Thoracic aorta (tissue), 2 donors: ENCODE measurements around the gene TUBB4B. TPM values are rescaled to one million over a fixed set of nuclear protein-coding genes. Genes with fewer than 3 reads are reported as not detected.

Experiments used
- ATAC-seq: fragments of 150-250 bp; one replicate; pipeline ENCODE4 v1.8.0; 2017; ENCODE audit warnings: low read depth; ENCODE audit not compliant: insufficient number of reproducible peaks, low FRiP score
- DNase-seq: peaks from one replicate; pipeline ENCODE4 v3.0.0-alpha.2; 2020; ENCODE audit warnings: low spot score
- H3K27ac ChIP-seq, 2 donors: fragments of 200-600 bp; sonication (generic); 1 replicate in 1 of 2; 2 replicates in 1 of 2; pipeline ENCODE4 v1.5.1; 2016; ENCODE audit warnings: mild to moderate bottlenecking in 2 of 2, moderate library complexity in 2 of 2
- H3K27me3 ChIP-seq: fragments of 200-600 bp; sonication (generic); replicated peaks from 2 replicates; pipeline ENCODE4 v1.6.0; 2016; ENCODE audit warnings: mild to moderate bottlenecking; ENCODE audit not compliant: insufficient read depth
- H3K36me3 ChIP-seq: fragments of 200-600 bp; sonication (generic); one replicate; pipeline ENCODE4 v1.5.1; 2016
- H3K4me1 ChIP-seq, 2 donors: fragments of 200-600 bp; sonication (generic); 1 replicate in 1 of 2; 2 replicates in 1 of 2; pipeline versions ENCODE4 v1.5.1 to v1.6.0; 2016; ENCODE audit warnings: low read depth in 2 of 2, mild to moderate bottlenecking in 1 of 2; ENCODE audit not compliant: control insufficient read depth in 1 of 2
- H3K4me3 ChIP-seq: fragments of 200-600 bp; sonication (generic); 2 replicates; pipeline ENCODE4 v1.5.1; 2016; ENCODE audit warnings: mild to moderate bottlenecking
- H3K9me3 ChIP-seq: fragments of 200-600 bp; sonication (generic); 2 replicates; pipeline ENCODE4 v1.5.1; 2016
- total RNA-seq, 2 donors: library from RNA; depleted of rRNA; stranded (reverse); fragments of >200 nt; gene quantifications; one replicate each; pipeline versions ENCODE4 v1.1.0 to v1.2.3, GENCODE V29; 2016
- TF ChIP-seq, protein P1 (sequence below): fragments of 200-600 bp; sonication (generic); IDR thresholded peaks from one replicate; pipeline ENCODE4 v1.5.1; 2019; ENCODE audit warnings: antibody characterized with exemption

TUBB4B gene
- total RNA-seq, 2 donors from 2014 or later, result 172 to 193 TPM

- Histone ChIP-seq H3K27ac (no peak overlapping the region), H3K4me1 (peaks cover 14 to 23% of the 10 kb centered on the region in 2 donors), H3K36me3 (no peaks in the 10 kb centered on the region), H3K4me3 (no peak overlapping the region), H3K9me3 (no peaks in the 10 kb centered on the region), H3K27me3 (no peaks in the 10 kb centered on the region)
- DNase-seq, result no peak
- TF ChIP-seq, protein P1, sequence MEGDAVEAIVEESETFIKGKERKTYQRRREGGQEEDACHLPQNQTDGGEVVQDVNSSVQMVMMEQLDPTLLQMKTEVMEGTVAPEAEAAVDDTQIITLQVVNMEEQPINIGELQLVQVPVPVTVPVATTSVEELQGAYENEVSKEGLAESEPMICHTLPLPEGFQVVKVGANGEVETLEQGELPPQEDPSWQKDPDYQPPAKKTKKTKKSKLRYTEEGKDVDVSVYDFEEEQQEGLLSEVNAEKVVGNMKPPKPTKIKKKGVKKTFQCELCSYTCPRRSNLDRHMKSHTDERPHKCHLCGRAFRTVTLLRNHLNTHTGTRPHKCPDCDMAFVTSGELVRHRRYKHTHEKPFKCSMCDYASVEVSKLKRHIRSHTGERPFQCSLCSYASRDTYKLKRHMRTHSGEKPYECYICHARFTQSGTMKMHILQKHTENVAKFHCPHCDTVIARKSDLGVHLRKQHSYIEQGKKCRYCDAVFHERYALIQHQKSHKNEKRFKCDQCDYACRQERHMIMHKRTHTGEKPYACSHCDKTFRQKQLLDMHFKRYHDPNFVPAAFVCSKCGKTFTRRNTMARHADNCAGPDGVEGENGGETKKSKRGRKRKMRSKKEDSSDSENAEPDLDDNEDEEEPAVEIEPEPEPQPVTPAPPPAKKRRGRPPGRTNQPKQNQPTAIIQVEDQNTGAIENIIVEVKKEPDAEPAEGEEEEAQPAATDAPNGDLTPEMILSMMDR, result no peak
- ATAC-seq, result no peak
Observed at GRCh38 chr9:137280474-137281344, 39.6 kb downstream of the TUBB4B start.

GRCh38 chr9:137281345-137282116 is 40.4 kb downstream of the TUBB4B start:
- H3K4me1 ChIP-seq, result peaks cover 8 to 15% of the 10 kb centered on the region in 2 donors
- DNase-seq (no peak), ATAC-seq (no peak)
- no peaks in the 10 kb centered on the region for H3K27me3 ChIP-seq
- H3K4me3 ChIP-seq, result no peak overlapping the region
- no peak overlapping the region for H3K27ac ChIP-seq
- H3K9me3 ChIP-seq, result no peaks in the 10 kb centered on the region
- TF ChIP-seq, protein P1, result no peak
- H3K36me3 ChIP-seq, result no peaks in the 10 kb centered on the region

GRCh38 chr9:137286975-137287383 is 45.9 kb downstream of the TUBB4B start:
- ATAC-seq (no peak), DNase-seq (no peak)

DNA sequence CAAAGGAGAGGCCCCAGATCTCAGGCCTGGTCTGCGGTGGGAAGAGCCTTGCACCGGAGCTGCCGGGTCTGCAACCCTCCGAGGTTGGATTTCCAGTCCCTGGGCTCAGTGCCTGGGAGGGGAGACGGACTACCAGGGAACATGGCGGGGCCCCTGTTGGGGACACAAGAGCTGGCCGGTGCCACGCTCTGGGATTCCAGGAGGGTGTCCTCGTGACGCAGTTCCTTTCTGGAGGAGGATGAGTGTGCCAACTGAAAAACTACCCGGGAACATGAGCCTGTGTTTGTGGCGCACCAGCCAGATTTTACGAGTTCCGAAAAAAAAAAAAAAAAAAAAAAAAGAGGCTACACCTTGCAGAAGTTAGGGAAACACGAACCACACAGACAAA is 52.0 kb downstream of the TUBB4B start:
- no peaks in the 10 kb centered on the region for H3K9me3 ChIP-seq
- H3K27ac ChIP-seq, result no peak overlapping the region
- no peak for ATAC-seq
- H3K36me3 ChIP-seq, result no peaks in the 10 kb centered on the region
- DNase-seq, result no peak
- H3K27me3 ChIP-seq, result no peaks in the 10 kb centered on the region
- H3K4me3 ChIP-seq, result no peak overlapping the region
- TF ChIP-seq, protein P1, result no peak
- H3K4me1 ChIP-seq, result peaks cover 5 to 8% of the 10 kb centered on the region in 2 donors

More at GRCh38 chr9:137286975-137287383, 45.9 kb downstream of the TUBB4B start:
- Histone ChIP-seq H3K9me3 (no peaks in the 10 kb centered on the region), H3K27ac (no peak overlapping the region), H3K4me1 (no peaks in the 10 kb centered on the region), H3K27me3 (no peaks in the 10 kb centered on the region), H3K4me3 (no peak overlapping the region), H3K36me3 (no peaks in the 10 kb centered on the region)
- TF ChIP-seq, protein P1, result no peak

Other genes starting within 250 kb of the TUBB4B start
- gene PAXX, start 248.9 kb upstream of the TUBB4B start, total RNA-seq, result 10 to 100 TPM; 49.9 to 57.3 TPM
- gene CLIC3, start 244.7 kb upstream of the TUBB4B start, total RNA-seq, result 1 to 10 TPM; 1.4 to 8.7 TPM
- 10 to 100 TPM; 37.2 to 60.5 TPM for gene ABCA2, start 213.1 kb upstream of the TUBB4B start, total RNA-seq
- gene FUT7, start 209.2 kb upstream of the TUBB4B start, total RNA-seq, result not detected
- 10 to 100 TPM; 71.5 to 95.8 TPM for gene NPDC1, start 195.1 kb upstream of the TUBB4B start, total RNA-seq
- gene ENTPD2, start 187.2 kb upstream of the TUBB4B start, total RNA-seq, result under 1 TPM; 0.92 to 0.95 TPM
- under 1 TPM; 0.41 to 0.92 TPM for gene SAPCD2, start 170.7 kb upstream of the TUBB4B start, total RNA-seq
- gene UAP1L1, start 163.8 kb upstream of the TUBB4B start, total RNA-seq, result 10 to 100 TPM in 1 of 2 donors, 1 to 10 TPM in 1; 9.6 to 11.4 TPM
- gene MAN1B1, start 154.3 kb upstream of the TUBB4B start, total RNA-seq, result 10 to 100 TPM; 32.9 to 52.9 TPM
- 100 to 1,000 TPM; 100 to 148 TPM for gene DPP7, start 126.6 kb upstream of the TUBB4B start, total RNA-seq
- gene GRIN1, start 102.1 kb upstream of the TUBB4B start, total RNA-seq, result not detected
- gene LRRC26, start 71.2 kb upstream of the TUBB4B start, total RNA-seq, result not detected
- gene TMEM210, start 69.2 kb upstream of the TUBB4B start, total RNA-seq, result not detected
- 10 to 100 TPM; 25.2 to 43.0 TPM for gene ANAPC2, start 52.7 kb upstream of the TUBB4B start, total RNA-seq
- 10 to 100 TPM; 40.6 to 67.1 TPM for gene SSNA1, start 52.6 kb upstream of the TUBB4B start, total RNA-seq
- 1 to 10 TPM; 4.7 to 5.6 TPM for gene TPRN, start 40.5 kb upstream of the TUBB4B start, total RNA-seq
- gene TMEM203, start 35.6 kb upstream of the TUBB4B start, total RNA-seq, result 10 to 100 TPM; 12.0 to 35.2 TPM
- gene NDOR1, start 35.6 kb upstream of the TUBB4B start, total RNA-seq, result 10 to 100 TPM; 13.3 to 17.7 TPM
- gene RNF208, start 19.0 kb upstream of the TUBB4B start, total RNA-seq, result 1 to 10 TPM in 1 of 2 donors, not detected in 1; 3.7 TPM
- gene CYSRT1, start 16.1 kb upstream of the TUBB4B start, total RNA-seq, result not detected
- gene RNF224, start 13.8 kb upstream of the TUBB4B start, total RNA-seq, result not detected
- under 1 TPM in 1 of 2 donors, not detected in 1; 0.54 TPM for gene SLC34A3, start 10.4 kb upstream of the TUBB4B start, total RNA-seq
- gene STPG3, start 10.0 kb downstream of the TUBB4B start, total RNA-seq, result not detected
- gene NELFB, start 14.0 kb downstream of the TUBB4B start, total RNA-seq, result 10 to 100 TPM; 37.2 to 40.6 TPM
- 10 to 100 TPM; 26.4 to 43.5 TPM for gene TOR4A, start 36.4 kb downstream of the TUBB4B start, total RNA-seq
- gene NRARP, start 61.0 kb downstream of the TUBB4B start, total RNA-seq, result 10 to 100 TPM in 1 of 2 donors, 1 to 10 TPM in 1; 8.5 to 16.9 TPM
- gene EXD3, start 181.9 kb downstream of the TUBB4B start, total RNA-seq, result 10 to 100 TPM; 22.7 to 29.4 TPM
- gene NOXA1, start 182.1 kb downstream of the TUBB4B start, total RNA-seq, result 1 to 10 TPM; 3.5 to 9.6 TPM
- gene ENTPD8, start 200.1 kb downstream of the TUBB4B start, total RNA-seq, result not detected
- 100 to 1,000 TPM; 168 to 251 TPM for gene NSMF, start 218.0 kb downstream of the TUBB4B start, total RNA-seq